Thyroid gland (tissue), 4 donors: ENCODE measurements around the gene PRPF38A. TPM values are rescaled to one million over a fixed set of nuclear protein-coding genes. Genes with fewer than 3 reads are reported as not detected.

Experiments used
- DNase-seq, 2 donors: peaks; one replicate each; pipeline ENCODE4 v3.0.0-alpha.2; 2019
- H3K27ac ChIP-seq, 3 donors: fragments of 200-600 bp; sonication (generic); 1 replicate in 2 of 3; 2 replicates in 1 of 3; pipeline ENCODE4 v1.5.1; 2016 to 2019; ENCODE audit warnings: mild to moderate bottlenecking in 1 of 3, moderate library complexity in 1 of 3
- H3K27me3 ChIP-seq: fragments of 200-600 bp; sonication (generic); one replicate; pipeline ENCODE4 v1.5.1; 2019
- H3K36me3 ChIP-seq, 2 donors: fragments of 200-600 bp; sonication (generic); one replicate each; pipeline ENCODE4 v1.5.1; 2016 to 2019
- H3K4me1 ChIP-seq, 2 donors: fragments of 200-600 bp; sonication (generic); one replicate each; pipeline ENCODE4 v1.5.1; 2017 to 2019
- H3K4me3 ChIP-seq, 3 donors: fragments of 200-600 bp; sonication (generic); replicated peaks in 1 of 3; 1 replicate in 2 of 3; 2 replicates in 1 of 3; pipeline ENCODE4 v1.5.1; 2016; ENCODE audit warnings: mild to moderate bottlenecking in 1 of 3
- H3K9me3 ChIP-seq: fragments of 200-600 bp; sonication (generic); one replicate; pipeline ENCODE4 v1.5.1; 2017
- POLR2A ChIP-seq, 2 donors: fragments of 450-650 bp; IDR thresholded peaks; one replicate each; pipeline ENCODE4 v1.6.1; 2017; ENCODE audit warnings: antibody characterized with exemption in 2 of 2, mild to moderate bottlenecking in 2 of 2, moderate library complexity in 1 of 2
- WGBS, 2 donors: methylation state at CpG; one replicate each; pipeline ENCODE4 v1.1.5; 2017; 5-methylcytosine and 5-hydroxymethylcytosine counted together
- intact Hi-C: fragments of 100-400 bp; cut with DNase I; formaldehyde crosslinking; loops from one replicate; pipeline ENCODE4 v1.15.1; 2023
- total RNA-seq, 4 donors: library from RNA; depleted of rRNA; stranded (reverse); fragments of >200 nt; gene quantifications; one replicate each; pipeline ENCODE4 v1.2.3, GENCODE V29; 2016
- TF ChIP-seq, protein P1 (sequence below), 6 experiments: fragments of 200-600 bp in 3 of 6; fragments of 450-650 bp in 3 of 6; sonication (generic) in 3 of 6; IDR thresholded peaks; one replicate each; pipeline ENCODE4 v1.5.1; 2016 to 2019; ENCODE audit warnings: antibody characterized with exemption in 6 of 6, mild to moderate bottlenecking in 2 of 6, inconsistent platforms in 1 of 6, moderate library complexity in 1 of 6

The PRPF38A gene
- total RNA-seq, 4 donors from 2014 or later, result 19.9 to 31.3 (median 21.7) TPM

DNA sequence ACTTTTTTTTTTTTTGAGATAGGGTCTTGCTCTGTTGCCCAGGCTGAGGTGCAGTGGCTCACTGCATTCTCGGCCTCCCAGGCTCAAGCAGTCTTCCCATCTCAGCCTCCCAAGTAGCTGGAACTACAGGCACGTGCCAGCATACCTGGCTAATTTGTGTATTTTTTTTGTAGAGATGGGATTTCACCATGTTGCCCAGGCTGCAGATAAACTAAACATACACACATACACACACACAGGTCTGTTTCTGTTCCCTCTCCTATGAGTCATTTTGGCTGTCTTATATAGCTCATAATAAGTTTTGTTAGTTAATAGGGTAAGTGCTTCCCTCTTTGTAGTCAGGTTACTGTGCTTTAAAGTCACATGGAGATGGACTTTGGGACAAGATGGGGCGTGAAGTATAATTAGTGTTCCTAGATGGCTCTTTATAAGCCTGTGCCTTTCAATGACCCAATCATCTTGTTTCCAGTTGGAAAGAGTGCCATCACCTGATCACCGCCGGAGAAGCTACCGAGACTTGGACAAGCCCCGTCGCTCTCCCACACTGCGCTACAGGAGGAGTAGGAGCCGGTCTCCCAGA, 9.1 kb downstream of the PRPF38A start:
- WGBS, 2 donors, result 89 to 97% methylated on average over 10 of the region's 10 CpGs
- no peaks in the 10 kb centered on the region for H3K4me1 ChIP-seq
- no peaks in the 10 kb centered on the region for H3K27me3 ChIP-seq
- no peaks in the 10 kb centered on the region for H3K9me3 ChIP-seq
- peaks cover 89 to 92% of the 10 kb centered on the region in 2 donors for H3K36me3 ChIP-seq
- intact Hi-C loops, result no loop called here
- no peak overlapping the region for H3K27ac ChIP-seq
- TF ChIP-seq, protein P1, sequence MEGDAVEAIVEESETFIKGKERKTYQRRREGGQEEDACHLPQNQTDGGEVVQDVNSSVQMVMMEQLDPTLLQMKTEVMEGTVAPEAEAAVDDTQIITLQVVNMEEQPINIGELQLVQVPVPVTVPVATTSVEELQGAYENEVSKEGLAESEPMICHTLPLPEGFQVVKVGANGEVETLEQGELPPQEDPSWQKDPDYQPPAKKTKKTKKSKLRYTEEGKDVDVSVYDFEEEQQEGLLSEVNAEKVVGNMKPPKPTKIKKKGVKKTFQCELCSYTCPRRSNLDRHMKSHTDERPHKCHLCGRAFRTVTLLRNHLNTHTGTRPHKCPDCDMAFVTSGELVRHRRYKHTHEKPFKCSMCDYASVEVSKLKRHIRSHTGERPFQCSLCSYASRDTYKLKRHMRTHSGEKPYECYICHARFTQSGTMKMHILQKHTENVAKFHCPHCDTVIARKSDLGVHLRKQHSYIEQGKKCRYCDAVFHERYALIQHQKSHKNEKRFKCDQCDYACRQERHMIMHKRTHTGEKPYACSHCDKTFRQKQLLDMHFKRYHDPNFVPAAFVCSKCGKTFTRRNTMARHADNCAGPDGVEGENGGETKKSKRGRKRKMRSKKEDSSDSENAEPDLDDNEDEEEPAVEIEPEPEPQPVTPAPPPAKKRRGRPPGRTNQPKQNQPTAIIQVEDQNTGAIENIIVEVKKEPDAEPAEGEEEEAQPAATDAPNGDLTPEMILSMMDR (IDR thresholded peaks at IDR 0.05), result no peak
- TF ChIP-seq POLR2A (IDR thresholded peaks at IDR 0.05), result no peak
- no peak for DNase-seq
- no peak overlapping the region for H3K4me3 ChIP-seq

DNA sequence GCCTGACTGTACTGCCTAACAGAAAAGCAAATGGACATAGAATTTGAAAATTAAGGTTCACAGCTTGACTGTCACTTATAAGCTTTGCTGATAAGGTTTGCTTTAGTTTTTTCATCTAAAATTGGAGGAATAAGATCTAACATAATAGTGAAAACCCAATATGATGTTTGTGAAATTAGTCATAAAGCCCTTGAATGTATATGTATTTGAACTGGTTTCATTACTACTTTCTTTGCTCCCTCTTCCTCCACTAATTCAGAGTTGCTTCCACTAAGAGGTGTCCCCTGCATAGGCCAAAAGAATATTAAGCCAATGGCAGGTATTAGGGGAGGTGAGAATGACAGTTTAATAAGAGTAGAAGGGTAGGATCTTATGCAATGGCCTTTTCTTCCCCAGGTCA, 10.5 kb downstream of the PRPF38A start:
- DNase-seq, result no peak
- intact Hi-C loops, result no loop called here
- peaks cover 83% of the 10 kb centered on the region in 2 donors for H3K36me3 ChIP-seq
- no peaks in the 10 kb centered on the region for H3K9me3 ChIP-seq
- no peak for TF ChIP-seq POLR2A (IDR thresholded peaks at IDR 0.05)
- TF ChIP-seq, protein P1 (IDR thresholded peaks at IDR 0.05), result no peak
- H3K4me3 ChIP-seq, result no peak overlapping the region
- no peaks in the 10 kb centered on the region for H3K4me1 ChIP-seq
- no peaks in the 10 kb centered on the region for H3K27me3 ChIP-seq
- H3K27ac ChIP-seq, result no peak overlapping the region

DNA sequence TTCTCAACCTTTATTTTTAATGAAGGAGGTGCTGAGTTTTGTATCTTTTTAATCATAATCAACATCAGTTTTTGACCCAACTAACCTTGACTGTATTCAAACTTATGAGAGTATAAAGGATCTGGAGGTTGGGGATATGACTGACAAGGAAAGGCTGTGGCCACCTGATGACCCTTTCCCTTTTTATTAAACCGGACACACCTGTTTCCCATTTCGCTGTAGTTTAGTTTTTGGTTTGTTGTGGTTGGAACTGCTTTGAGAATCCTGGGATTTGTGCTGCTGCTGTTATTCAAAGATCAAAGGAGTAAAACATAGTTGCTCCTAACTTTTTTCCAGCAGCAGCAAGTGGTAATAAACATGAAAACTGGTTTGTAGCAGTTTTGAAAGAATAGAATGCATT, 12.4 kb downstream of the PRPF38A start:
- intact Hi-C loops, result no loop called here
- peaks cover 64 to 65% of the 10 kb centered on the region in 2 donors for H3K36me3 ChIP-seq

DNA sequence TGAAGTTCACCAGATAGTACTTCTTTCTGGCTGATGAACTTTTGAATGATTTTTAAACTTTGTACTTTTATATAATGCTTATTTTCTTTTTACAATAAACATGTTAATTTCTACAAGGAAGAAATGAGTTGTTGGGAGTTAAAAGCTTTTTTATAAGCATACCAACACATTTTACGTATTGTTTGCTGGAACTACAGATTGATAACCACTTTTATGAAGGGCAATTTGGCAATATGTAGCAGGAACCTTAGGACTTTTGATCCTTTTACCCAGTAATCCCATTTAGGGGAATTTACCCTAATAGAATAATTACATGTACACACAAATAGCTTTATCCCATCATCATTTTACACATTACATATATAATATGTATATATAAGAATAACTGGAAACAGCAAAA, 16.3 kb downstream of the PRPF38A start:
- intact Hi-C loops, result no loop called here
- peaks cover 35 to 40% of the 10 kb centered on the region in 2 donors for H3K36me3 ChIP-seq

More for the DNA sequence above, 12.4 kb downstream of the PRPF38A start:
- Histone ChIP-seq H3K4me3 (no peak overlapping the region), H3K9me3 (no peaks in the 10 kb centered on the region), H3K27me3 (no peaks in the 10 kb centered on the region), H3K27ac (no peak overlapping the region), H3K4me1 (no peaks in the 10 kb centered on the region)
- DNase-seq, result no peak
- WGBS, 2 donors, result 80 to 81% methylated on average over 2 of the region's 2 CpGs
- TF ChIP-seq, protein P1 (IDR thresholded peaks at IDR 0.05), result no peak
- TF ChIP-seq POLR2A (IDR thresholded peaks at IDR 0.05), result no peak

DNA sequence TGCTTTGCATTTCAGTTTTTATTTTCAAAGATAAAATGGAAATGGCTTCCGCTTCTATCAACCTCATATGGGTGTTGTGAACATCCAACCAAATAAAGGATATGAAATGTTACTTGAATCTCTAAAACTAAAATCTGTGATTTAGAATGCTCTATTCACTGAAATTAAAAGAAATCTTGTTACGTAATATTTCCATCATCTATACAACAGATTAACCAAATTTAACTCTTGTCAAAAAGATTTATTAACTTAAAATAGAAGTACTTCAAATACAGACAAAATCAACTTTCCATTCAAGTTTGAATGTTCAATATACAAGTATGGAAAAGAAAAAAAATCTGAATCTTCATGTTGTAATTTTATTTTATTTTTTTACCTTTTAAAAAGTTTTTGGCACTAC, 18.7 kb downstream of the PRPF38A start:
- no peaks in the 10 kb centered on the region for H3K4me1 ChIP-seq
- no peak for DNase-seq

More for the DNA sequence above, 16.3 kb downstream of the PRPF38A start:
- Histone ChIP-seq H3K27ac (no peak overlapping the region), H3K4me1 (no peaks in the 10 kb centered on the region), H3K4me3 (no peak overlapping the region), H3K9me3 (no peaks in the 10 kb centered on the region), H3K27me3 (no peaks in the 10 kb centered on the region)
- 95 to 98% methylated on average over 1 of the region's 1 CpG for WGBS, 2 donors
- no peak for TF ChIP-seq POLR2A (IDR thresholded peaks at IDR 0.05)
- TF ChIP-seq, protein P1 (IDR thresholded peaks at IDR 0.05), result no peak
- no peak for DNase-seq

More for the DNA sequence above, 18.7 kb downstream of the PRPF38A start:
- TF ChIP-seq, protein P1 (IDR thresholded peaks at IDR 0.05), result no peak
- TF ChIP-seq POLR2A (IDR thresholded peaks at IDR 0.05), result no peak
- 97 to 99% methylated on average over 2 of the region's 2 CpGs for WGBS, 2 donors
- Histone ChIP-seq H3K27ac (no peak overlapping the region), H3K4me3 (no peak overlapping the region), H3K27me3 (no peaks in the 10 kb centered on the region), H3K36me3 (peaks cover 16 to 23% of the 10 kb centered on the region in 2 donors), H3K9me3 (no peaks in the 10 kb centered on the region)
- intact Hi-C loops, result no loop called here
